CD4-positive, alpha-beta T cell (primary cell): Measurements from ENCODE around the gene HINFP. TPM values are rescaled to one million over a fixed set of nuclear protein-coding genes. Genes with fewer than 3 reads are reported as not detected.

ENCODE experiments used
- ATAC-seq: fragments of 200-7000 bp; cut with Tn5 transposase; one replicate; pipeline ENCODE4 v1.10.0; 2022; ENCODE audit warnings: mild to moderate bottlenecking; ENCODE audit not compliant: poor library complexity
- CTCF ChIA-PET: fragments of 350-600 bp; sonication (Branson Sonifier 250); formaldehyde crosslinking; loops from one replicate; lab custom pipeline; 2021; ENCODE audit warnings: antibody characterized with exemption, inconsistent platforms; lab: Charles Lee
- POLR2A ChIA-PET: fragments of 350-600 bp; sonication (Branson Sonifier 250); formaldehyde crosslinking; loops from one replicate; lab custom pipeline; 2021; ENCODE audit warnings: antibody characterized with exemption, inconsistent platforms; lab: Charles Lee
- DNase-seq, 14 experiments: peaks; one replicate each; pipeline ENCODE4 v3.0.0-alpha.2; 2013 to 2020; ENCODE audit warnings: mixed read lengths in 2 of 14
- H3K27ac ChIP-seq, 2 donors: one replicate each; pipeline versions ENCODE4 v1.5.1 to v1.7.0; 2013; ENCODE audit warnings: low read length in 2 of 2, low read depth in 1 of 2, mild to moderate bottlenecking in 1 of 2
- H3K27me3 ChIP-seq, 2 experiments: 1 replicate in 1 of 2; 2 replicates in 1 of 2; pipeline versions ENCODE4 v1.6.1 to v1.7.0; 2013; ENCODE audit warnings: low read length in 2 of 2, control low read depth in 1 of 2, mild to moderate bottlenecking in 1 of 2, moderate library complexity in 1 of 2; ENCODE audit not compliant: insufficient read depth in 2 of 2, control insufficient read depth in 1 of 2
- H3K36me3 ChIP-seq: one replicate; pipeline ENCODE4 v1.6.1; 2013; ENCODE audit warnings: low read length, control low read depth; ENCODE audit not compliant: insufficient read depth
- H3K4me1 ChIP-seq: one replicate; pipeline ENCODE4 v1.6.1; 2013; ENCODE audit warnings: low read length, control low read depth; ENCODE audit not compliant: insufficient read depth
- H3K4me3 ChIP-seq: one replicate; pipeline ENCODE4 v1.5.1; 2013; ENCODE audit warnings: mild to moderate bottlenecking, low read length, moderate library complexity
- H3K9me3 ChIP-seq, 2 experiments: 1 replicate in 1 of 2; 2 replicates in 1 of 2; pipeline versions ENCODE4 v1.6.1 to v1.7.0; 2013; ENCODE audit warnings: low read length in 2 of 2, mild to moderate bottlenecking in 2 of 2, control low read depth in 1 of 2, moderate library complexity in 1 of 2; ENCODE audit not compliant: control insufficient read depth in 1 of 2, insufficient read depth in 1 of 2
- H3K27ac Mint-ChIP-seq: one replicate; pipeline ENCODE4 v1.8.0; 2020; ENCODE audit warnings: mixed read lengths
- H3K27me3 Mint-ChIP-seq: one replicate; pipeline ENCODE4 v1.8.0; 2021; ENCODE audit warnings: mixed read lengths
- H3K36me3 Mint-ChIP-seq: one replicate; pipeline ENCODE4 v1.8.0; 2021; ENCODE audit warnings: low read depth, mixed read lengths
- H3K4me1 Mint-ChIP-seq: one replicate; pipeline ENCODE4 v1.8.0; 2021; ENCODE audit warnings: low read depth, mixed read lengths
- H3K4me3 Mint-ChIP-seq: one replicate; pipeline ENCODE4 v1.8.0; 2020; ENCODE audit warnings: mild to moderate bottlenecking, mixed read lengths
- H3K9me3 Mint-ChIP-seq: one replicate; pipeline ENCODE4 v1.8.0; 2020; ENCODE audit warnings: mixed read lengths
- CTCF ChIP-seq: fragments of 200-600 bp; IDR thresholded peaks from one replicate; pipeline ENCODE4 v1.8.0; 2022; ENCODE audit warnings: antibody characterized with exemption, mild to moderate bottlenecking
- intact Hi-C, 2 experiments: fragments of 100-400 bp; cut with DNase I in 1 of 2; cut with micrococcal nuclease in 1 of 2; formaldehyde crosslinking; loops; one replicate each; pipeline versions ENCODE4 v1.15.1 to v1.9.0; 2023 to 2025; cut with DNase I, micrococcal nuclease
- total RNA-seq, 174 experiments: library from RNA in 2 of 174; stranded (reverse) in 2 of 174; gene quantifications; one replicate each; pipeline ENCODE4 v1.2.3 and lab custom pipeline; 2021 to 2026

HINFP gene
- total RNA-seq, 2 experiments from 2014 or later = 17.6 to 20.5 TPM

GRCh38 chr11:119113716-119114115, 7.7 kb upstream of the HINFP start:
- no peaks in the 10 kb centered on the region for H3K27me3 ChIP-seq
- H3K4me3 ChIP-seq = no peak overlapping the region
- ChIA-PET POLR2A (interaction anchor here (0.6 kb wide), 1 partner anchor 184 kb away, joined by 3 read pairs; no protein-coding TSS in a partner anchor), CTCF (no interaction called here)
- TF ChIP-seq CTCF = no peak
- H3K9me3 ChIP-seq = no peaks in the 10 kb centered on the region
- Mint-ChIP-seq H3K4me1 (peaks cover 41% of the 10 kb centered on the region), H3K36me3 (peaks cover 59% of the 10 kb centered on the region), H3K4me3 (no peak overlapping the region), H3K9me3 (no peaks in the 10 kb centered on the region), H3K27me3 (no peaks in the 10 kb centered on the region), H3K27ac (no peak overlapping the region)
- intact Hi-C loops = no loop called here
- peaks cover 59% of the 10 kb centered on the region for H3K4me1 ChIP-seq
- ATAC-seq (no peak), DNase-seq (no peak)
- H3K27ac ChIP-seq = peak overlapping the region in 1 of 2 donors; percentile 13
- peaks cover 65% of the 10 kb centered on the region for H3K36me3 ChIP-seq

- no peak overlapping the region for H3K27ac Mint-ChIP-seq
- TF ChIP-seq CTCF = no peak
- CTCF ChIA-PET = no interaction called here
- DNase-seq (no peak), ATAC-seq (no peak)
- H3K4me3 ChIP-seq = no peak overlapping the region
- no peaks in the 10 kb centered on the region for H3K9me3 ChIP-seq
- no peaks in the 10 kb centered on the region for H3K27me3 Mint-ChIP-seq
- peaks cover 34% of the 10 kb centered on the region for H3K4me1 Mint-ChIP-seq
- no peaks in the 10 kb centered on the region for H3K27me3 ChIP-seq
- no peaks in the 10 kb centered on the region for H3K9me3 Mint-ChIP-seq
- intact Hi-C loops = no loop called here
- peaks cover 55% of the 10 kb centered on the region for H3K36me3 Mint-ChIP-seq
- peaks cover 65% of the 10 kb centered on the region for H3K36me3 ChIP-seq
- POLR2A ChIA-PET = interaction anchor here (1.6 to 2.6 kb wide), 4 partner anchors 7 to 96 kb away, joined by 4 to 33 read pairs (median 16); partner anchors contain the start of genes C2CD2L, DPAGT1, RPS25 and TRAPPC4
- H3K27ac ChIP-seq = peak overlapping the region in 1 of 2 donors; percentile 50
- peaks cover 52% of the 10 kb centered on the region for H3K4me1 ChIP-seq
- H3K4me3 Mint-ChIP-seq = no peak overlapping the region
These were observed 7.0 kb upstream of the HINFP start for GRCh38 chr11:119114351-119114750.

GRCh38 chr11:119115484-119116234, 5.7 kb upstream of the HINFP start:
- H3K36me3 ChIP-seq = peaks cover 58% of the 10 kb centered on the region
- H3K27ac ChIP-seq = peak overlapping the region; percentile 59 to 80
- TF ChIP-seq CTCF = no peak

More at GRCh38 chr11:119115484-119116234, 5.7 kb upstream of the HINFP start:
- Histone ChIP-seq H3K9me3 (no peaks in the 10 kb centered on the region), H3K4me1 (peaks cover 42% of the 10 kb centered on the region), H3K4me3 (peak overlapping the region; percentile 48), H3K27me3 (no peaks in the 10 kb centered on the region)
- H3K4me3 Mint-ChIP-seq = peak overlapping the region; percentile 71
- ATAC-seq (peak; percentile 94), DNase-seq (peak in 6 of 14 experiments; percentile 15 to 73 (median 56))
- POLR2A ChIA-PET = interaction anchor here (0.7 to 2.6 kb wide), 13 partner anchors 9 to 118 kb away, joined by 3 to 33 read pairs (median 4); partner anchors contain the start of genes ABCG4, C2CD2L, CBL and CENATAC
- H3K27me3 Mint-ChIP-seq = no peaks in the 10 kb centered on the region
- peak overlapping the region; percentile 86 for H3K27ac Mint-ChIP-seq
- intact Hi-C loops = loop anchor here in 1 of 2 experiments (1.0 to 5.0 kb wide), 2 partner anchors 14 to 183 kb away; no protein-coding TSS in a partner anchor
- H3K4me1 Mint-ChIP-seq = peaks cover 30% of the 10 kb centered on the region
- CTCF ChIA-PET = interaction anchor here (0.6 to 1.1 kb wide), 2 partner anchors 9 to 21 kb away, joined by 3 read pairs; partner anchors contain the start of gene C2CD2L
- peaks cover 47% of the 10 kb centered on the region for H3K36me3 Mint-ChIP-seq
- no peaks in the 10 kb centered on the region for H3K9me3 Mint-ChIP-seq
